ENCODE data around the gene TRIP13.
"Not testable (repeated sequence)": the region's sequence is repeated elsewhere in the genome, so short reads cannot be mapped to it uniquely, and the experiment has no call there.

TRIP13 gene

DNA sequence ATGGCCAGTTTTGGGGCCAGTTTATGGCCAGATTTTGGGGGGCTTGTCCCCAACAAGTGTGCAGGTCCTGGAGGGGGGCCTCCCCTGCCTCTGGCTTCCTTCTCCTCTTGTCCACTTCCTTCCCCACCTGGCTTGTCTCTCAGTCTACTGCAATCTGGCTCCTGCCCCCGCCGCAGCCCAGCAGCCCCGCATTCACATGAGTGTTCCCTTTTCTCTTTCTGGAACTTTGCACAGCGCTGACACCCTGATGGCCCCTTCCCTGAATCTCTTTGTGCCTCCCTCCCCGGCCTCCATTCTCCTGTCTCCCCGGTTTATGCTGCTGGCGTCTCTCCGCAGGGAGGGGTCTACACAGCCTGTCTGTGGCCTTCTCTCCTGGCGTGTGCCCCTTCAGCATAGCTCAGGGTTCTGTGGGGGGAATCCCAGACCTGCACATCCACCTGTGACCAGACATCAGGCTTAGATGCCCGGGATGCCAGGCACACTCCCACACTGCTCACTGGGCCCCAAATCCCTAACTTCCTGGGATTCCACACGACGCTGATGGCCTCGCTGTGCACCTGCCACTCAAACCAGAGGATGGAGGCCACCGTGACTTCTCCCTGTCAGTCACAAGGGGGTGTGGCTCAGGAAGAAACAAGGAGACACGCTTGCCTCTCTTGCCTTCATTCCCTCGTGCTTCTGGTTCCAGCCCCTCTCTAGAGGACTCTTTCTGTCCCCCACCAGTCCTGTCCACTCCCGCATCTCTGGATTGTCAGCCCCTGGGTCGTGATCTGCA lies 17.5 kb downstream of the TRIP13 start:
- DNase-seq (ENCODE audit: insufficient read length, low spot score), result no peak
- FAIRE-seq, result no peak
- TF ChIP-seq POU2F2 (IDR thresholded peaks at IDR 0.05; ENCODE audit: low read depth, low read length), result no peak
- no peak for TF ChIP-seq POLR2A (IDR thresholded peaks at IDR 0.05; ENCODE audit: low read depth, low read length)
- TF ChIP-seq PAX5 (IDR thresholded peaks at IDR 0.05; ENCODE audit: insufficient read depth, low read length, severe bottlenecking), result no peak

DNA sequence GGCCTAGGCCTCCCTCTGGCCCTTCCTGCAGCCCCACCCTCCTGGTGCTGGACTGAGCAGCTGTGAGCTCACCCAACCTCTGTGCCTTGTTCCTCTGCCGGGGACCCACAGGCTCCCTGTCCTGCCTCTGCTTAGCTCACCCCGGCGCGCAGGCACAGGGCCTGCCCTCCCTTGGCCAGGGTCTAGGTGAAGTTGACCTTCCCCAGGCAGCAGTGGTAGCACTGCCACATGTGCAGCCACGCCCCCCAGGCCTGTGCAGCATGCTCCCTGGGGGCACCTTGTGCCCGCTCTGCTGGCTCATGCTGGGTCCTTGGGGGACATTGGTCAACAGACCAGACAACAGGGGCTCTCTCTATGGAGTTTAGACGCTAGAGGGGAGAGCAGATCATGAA lies 18.1 kb downstream of the TRIP13 start:
- TF ChIP-seq TAF1 (IDR thresholded peaks at IDR 0.05; ENCODE audit: low read depth, low read length) (no peak), POLR2AphosphoS5 (IDR thresholded peaks at IDR 0.05; ENCODE audit: low read depth, low read length) (no peak), PAX5 (IDR thresholded peaks at IDR 0.05; ENCODE audit: insufficient read depth, low read length, severe bottlenecking) (no peak), SPI1 (IDR thresholded peaks at IDR 0.05; ENCODE audit: low read depth, low read length) (no peak), POU2F2 (IDR thresholded peaks at IDR 0.05; ENCODE audit: low read depth, low read length) (no peak), POLR2A (IDR thresholded peaks at IDR 0.05; ENCODE audit: low read depth, low read length) (no peak)
- FAIRE-seq, result no peak
- DNase-seq (ENCODE audit: insufficient read length, low spot score), result no peak

GRCh38 chr5:911601-912000 lies 18.9 kb downstream of the TRIP13 start:
- DNase-seq (ENCODE audit: insufficient read length, low spot score) (no peak), FAIRE-seq (no peak)
- TF ChIP-seq POLR2A (IDR thresholded peaks at IDR 0.05; ENCODE audit: low read depth, low read length) (no peak), TAF1 (IDR thresholded peaks at IDR 0.05; ENCODE audit: low read depth, low read length) (no peak), POLR2AphosphoS5 (IDR thresholded peaks at IDR 0.05; ENCODE audit: low read depth, low read length) (no peak), POU2F2 (IDR thresholded peaks at IDR 0.05; ENCODE audit: low read depth, low read length) (no peak)

DNA sequence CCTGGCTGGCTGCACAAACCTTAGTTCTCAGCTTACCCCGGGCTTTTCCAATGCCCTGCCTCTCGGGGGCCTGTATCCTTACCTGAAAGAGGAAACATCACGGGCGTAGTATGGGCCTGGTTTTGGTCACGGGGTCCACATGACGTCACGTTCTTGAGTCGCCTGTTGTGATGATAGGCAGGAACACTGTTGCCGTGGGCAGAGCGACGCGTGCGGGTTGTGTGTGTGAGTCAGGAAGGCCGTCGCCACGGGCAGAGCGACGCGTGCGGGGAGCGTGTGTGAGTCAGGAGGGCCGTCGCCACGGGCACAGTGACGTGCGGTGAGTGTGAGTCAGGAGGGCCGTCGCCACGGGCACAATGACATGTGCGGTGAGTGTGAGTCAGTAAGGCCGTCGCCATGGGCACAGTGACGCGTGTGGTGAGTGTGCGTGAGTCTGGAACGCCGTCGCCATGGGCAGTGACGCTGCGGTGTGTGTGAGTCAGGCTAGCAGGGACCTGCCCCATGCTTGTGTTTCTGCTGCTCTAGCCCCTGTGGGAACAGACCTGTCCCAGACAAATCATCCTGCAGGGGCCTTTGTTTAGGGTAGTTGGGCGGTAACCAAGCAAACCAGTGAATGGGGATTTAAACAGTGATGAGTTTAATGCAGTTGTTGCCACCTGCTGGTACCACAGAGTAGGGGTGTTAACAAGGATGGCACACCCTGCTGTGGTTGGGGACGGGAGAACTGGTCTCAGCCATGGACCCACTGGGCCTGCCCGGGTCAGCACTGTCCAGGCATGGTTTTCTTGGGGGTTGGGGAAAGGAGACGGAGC lies 19.8 kb downstream of the TRIP13 start:
- FAIRE-seq (peak; percentile 28), DNase-seq (ENCODE audit: insufficient read length, low spot score) (no peak)
- TF ChIP-seq PAX5 (IDR thresholded peaks at IDR 0.05; ENCODE audit: insufficient read depth, low read length, severe bottlenecking) (no peak), POU2F2 (IDR thresholded peaks at IDR 0.05; ENCODE audit: low read depth, low read length) (no peak), POLR2AphosphoS5 (IDR thresholded peaks at IDR 0.05; ENCODE audit: low read depth, low read length) (no peak), TAF1 (IDR thresholded peaks at IDR 0.05; ENCODE audit: low read depth, low read length) (no peak), SPI1 (IDR thresholded peaks at IDR 0.05; ENCODE audit: low read depth, low read length) (no peak), POLR2A (IDR thresholded peaks at IDR 0.05; ENCODE audit: low read depth, low read length) (no peak)

- TF ChIP-seq POU2F2 (IDR thresholded peaks at IDR 0.05; ENCODE audit: low read depth, low read length), result no peak
- no peak for TF ChIP-seq PAX5 (IDR thresholded peaks at IDR 0.05; ENCODE audit: insufficient read depth, low read length, severe bottlenecking)
- no peak for TF ChIP-seq TAF1 (IDR thresholded peaks at IDR 0.05; ENCODE audit: low read depth, low read length)
- no peak for TF ChIP-seq POLR2AphosphoS5 (IDR thresholded peaks at IDR 0.05; ENCODE audit: low read depth, low read length)
- no peak for TF ChIP-seq POLR2A (IDR thresholded peaks at IDR 0.05; ENCODE audit: low read depth, low read length)
- no peak for TF ChIP-seq SPI1 (IDR thresholded peaks at IDR 0.05; ENCODE audit: low read depth, low read length)
- no peak for DNase-seq (ENCODE audit: insufficient read length, low spot score)
- FAIRE-seq, result no peak
Observed at GRCh38 chr5:914174-914573, 21.5 kb downstream of the TRIP13 start.

DNA sequence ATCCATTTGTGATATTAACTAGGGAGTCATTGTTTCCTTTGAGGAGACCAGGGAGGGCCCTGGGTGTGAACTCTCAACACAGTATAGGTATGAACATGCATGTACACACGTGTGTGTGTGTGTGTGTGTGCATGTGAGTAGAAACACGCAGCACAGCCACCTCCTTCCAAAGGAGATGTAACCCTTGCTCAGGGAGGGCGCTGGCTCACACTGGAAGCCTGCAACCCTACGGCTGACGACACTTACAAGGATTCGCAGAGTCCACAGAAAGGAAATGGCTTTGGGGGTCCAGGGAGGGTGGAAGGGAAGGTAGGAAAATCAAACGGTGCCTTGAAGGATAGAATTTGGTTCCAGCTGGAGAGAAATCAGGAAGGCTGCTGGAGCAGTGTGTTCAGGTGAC lies 21.9 kb downstream of the TRIP13 start:
- TF ChIP-seq SPI1 (IDR thresholded peaks at IDR 0.05; ENCODE audit: low read depth, low read length), result no peak
- no peak for FAIRE-seq

GRCh38 chr5:915346-915745 lies 22.7 kb downstream of the TRIP13 start:
- not testable (repeated sequence) for DNase-seq (ENCODE audit: insufficient read length, low spot score); FAIRE-seq

More for the DNA sequence above, 21.9 kb downstream of the TRIP13 start:
- DNase-seq (ENCODE audit: insufficient read length, low spot score), result no peak

- FAIRE-seq, result no peak
- TF ChIP-seq SPI1 (IDR thresholded peaks at IDR 0.05; ENCODE audit: low read depth, low read length) (no peak), PAX5 (IDR thresholded peaks at IDR 0.05; ENCODE audit: insufficient read depth, low read length, severe bottlenecking) (no peak), TAF1 (IDR thresholded peaks at IDR 0.05; ENCODE audit: low read depth, low read length) (no peak), POLR2A (IDR thresholded peaks at IDR 0.05; ENCODE audit: low read depth, low read length) (no peak), POLR2AphosphoS5 (IDR thresholded peaks at IDR 0.05; ENCODE audit: low read depth, low read length) (no peak), POU2F2 (IDR thresholded peaks at IDR 0.05; ENCODE audit: low read depth, low read length) (no peak)
- no peak for DNase-seq (ENCODE audit: insufficient read length, low spot score)
Observed at GRCh38 chr5:915946-916345, 23.3 kb downstream of the TRIP13 start.

DNA sequence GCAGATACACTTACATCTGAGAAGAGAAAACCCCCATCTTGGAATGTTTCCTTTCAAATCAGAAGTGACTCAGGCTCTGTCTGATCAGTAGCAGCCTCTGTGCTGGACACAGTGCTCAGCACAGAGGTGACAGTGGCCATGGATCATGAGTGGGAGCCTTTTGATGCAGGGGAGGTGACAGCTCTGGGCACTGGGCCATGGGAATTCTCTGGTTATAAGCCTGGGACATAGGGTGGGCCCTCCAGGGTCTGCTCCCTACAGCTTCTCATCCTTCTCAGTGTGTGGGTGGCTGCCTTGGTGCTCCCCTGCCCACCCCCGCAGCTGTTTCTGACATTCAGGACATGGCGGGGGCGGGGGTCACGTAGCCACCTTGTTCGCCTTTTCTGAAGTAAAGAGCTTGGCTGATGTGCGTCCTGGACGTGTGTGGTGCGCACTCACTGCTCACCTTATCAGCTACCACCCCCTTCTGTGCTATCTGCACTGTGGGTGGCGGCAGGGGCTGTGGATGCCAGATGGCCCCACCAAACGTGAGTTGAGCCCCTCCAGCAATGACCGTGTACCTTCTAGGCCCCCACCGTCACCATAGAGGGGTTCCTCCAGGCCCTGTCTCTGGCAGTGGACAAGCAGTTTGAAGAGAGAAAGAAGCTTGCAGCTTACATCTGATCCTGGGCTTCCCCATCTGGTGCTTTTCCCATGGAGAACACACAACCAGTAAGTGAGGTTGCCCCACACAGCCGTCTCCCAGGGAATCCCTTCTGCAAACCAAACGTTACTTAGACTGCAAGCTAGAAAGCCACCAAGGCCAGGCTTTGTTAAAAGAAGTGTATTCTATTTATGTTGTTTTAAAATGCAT lies 24.0 kb downstream of the TRIP13 start:
- TF ChIP-seq SPI1 (IDR thresholded peaks at IDR 0.05; ENCODE audit: low read depth, low read length) (no peak), POU2F2 (IDR thresholded peaks at IDR 0.05; ENCODE audit: low read depth, low read length) (no peak), POLR2AphosphoS5 (IDR thresholded peaks at IDR 0.05; ENCODE audit: low read depth, low read length) (no peak), POLR2A (IDR thresholded peaks at IDR 0.05; ENCODE audit: low read depth, low read length) (no peak), PAX5 (IDR thresholded peaks at IDR 0.05; ENCODE audit: insufficient read depth, low read length, severe bottlenecking) (no peak)
- DNase-seq (ENCODE audit: insufficient read length, low spot score), result no peak

DNA sequence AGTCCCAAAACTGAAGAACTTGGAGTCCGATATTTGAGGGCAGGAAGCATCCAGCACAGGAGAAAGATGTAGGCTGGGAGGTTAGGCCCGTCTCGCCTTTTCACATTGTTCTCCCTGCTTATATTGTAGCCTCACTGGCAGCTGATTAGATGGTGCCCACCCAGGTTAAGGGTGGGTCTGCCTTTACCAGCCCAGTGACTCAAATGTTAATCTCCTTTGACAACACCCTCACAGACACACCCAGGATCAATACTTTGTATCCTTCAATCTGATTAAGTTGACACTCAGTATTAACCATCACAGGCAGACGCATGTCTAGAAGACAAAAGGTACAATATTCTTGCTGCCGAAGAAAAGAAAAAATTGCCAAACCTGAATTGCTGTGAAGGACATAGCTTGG lies 26.0 kb downstream of the TRIP13 start:
- not testable (repeated sequence) for DNase-seq (ENCODE audit: insufficient read length, low spot score); FAIRE-seq

More for the DNA sequence above, 24.0 kb downstream of the TRIP13 start:
- FAIRE-seq, result no peak
